Neural progenitor cell (in vitro differentiated cells): ENCODE measurements around the gene ELK1.

Experiments used
- EZH2 ChIP-seq: fragments of 200-600 bp; sonication (generic); IDR thresholded peaks from 2 replicates; pipeline ENCODE4 v1.6.1; 2017; ENCODE audit warnings: antibody characterized with exemption, mild to moderate bottlenecking, moderate library complexity
- EZH2phosphoT487 ChIP-seq: fragments of 200-600 bp; sonication (generic); IDR thresholded peaks from 2 replicates; pipeline ENCODE4 v1.6.1; 2017; ENCODE audit warnings: antibody characterized with exemption
- TF ChIP-seq, protein P1 (sequence below): fragments of 200-600 bp; sonication (generic); IDR thresholded peaks from 2 replicates; pipeline ENCODE4 v1.5.1; 2017; ENCODE audit warnings: antibody characterized with exemption, mild to moderate bottlenecking

DNA sequence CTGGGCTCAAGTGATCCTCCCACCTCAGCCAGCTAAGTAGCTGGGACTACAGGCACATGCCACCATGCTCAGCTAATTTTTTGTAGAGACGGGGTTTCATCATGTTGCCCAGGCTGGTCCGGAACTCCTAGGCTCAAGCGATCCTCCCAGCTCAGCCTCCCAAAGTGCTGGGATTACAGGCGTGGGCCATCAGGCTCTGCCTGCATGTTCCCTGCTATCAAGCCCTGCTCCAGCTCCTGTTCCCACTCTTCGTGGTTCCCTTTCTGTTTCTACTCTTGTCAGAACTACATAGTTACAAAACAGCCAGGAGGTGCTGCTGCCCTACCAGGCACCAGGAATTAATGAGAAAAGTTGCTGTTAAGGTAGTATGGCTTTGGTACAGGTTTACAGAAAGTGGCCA, 59.4 kb downstream of the ELK1 start:
- TF ChIP-seq, protein P1, sequence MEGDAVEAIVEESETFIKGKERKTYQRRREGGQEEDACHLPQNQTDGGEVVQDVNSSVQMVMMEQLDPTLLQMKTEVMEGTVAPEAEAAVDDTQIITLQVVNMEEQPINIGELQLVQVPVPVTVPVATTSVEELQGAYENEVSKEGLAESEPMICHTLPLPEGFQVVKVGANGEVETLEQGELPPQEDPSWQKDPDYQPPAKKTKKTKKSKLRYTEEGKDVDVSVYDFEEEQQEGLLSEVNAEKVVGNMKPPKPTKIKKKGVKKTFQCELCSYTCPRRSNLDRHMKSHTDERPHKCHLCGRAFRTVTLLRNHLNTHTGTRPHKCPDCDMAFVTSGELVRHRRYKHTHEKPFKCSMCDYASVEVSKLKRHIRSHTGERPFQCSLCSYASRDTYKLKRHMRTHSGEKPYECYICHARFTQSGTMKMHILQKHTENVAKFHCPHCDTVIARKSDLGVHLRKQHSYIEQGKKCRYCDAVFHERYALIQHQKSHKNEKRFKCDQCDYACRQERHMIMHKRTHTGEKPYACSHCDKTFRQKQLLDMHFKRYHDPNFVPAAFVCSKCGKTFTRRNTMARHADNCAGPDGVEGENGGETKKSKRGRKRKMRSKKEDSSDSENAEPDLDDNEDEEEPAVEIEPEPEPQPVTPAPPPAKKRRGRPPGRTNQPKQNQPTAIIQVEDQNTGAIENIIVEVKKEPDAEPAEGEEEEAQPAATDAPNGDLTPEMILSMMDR, result no peak
- TF ChIP-seq EZH2 (no peak), EZH2phosphoT487 (no peak)
